A673 (cell line): ENCODE results near the gene PTX4. TPM values are rescaled to one million over a fixed set of nuclear protein-coding genes. Genes with fewer than 3 reads are reported as not detected.

ENCODE experiments used
- BruUV-seq: library from RNA; stranded (reverse); fragments of 400-500 nt; replicated peaks from 2 replicates; lab custom pipeline; 2021; lab: Mats Ljungman, UMichigan
- CTCF ChIA-PET: fragments of 300-600 bp; sonication (Branson Sonifier 250); formaldehyde crosslinking; loops from one replicate; lab custom pipeline; 2022; ENCODE audit warnings: antibody characterized with exemption; lab: Charles Lee
- POLR2A ChIA-PET: fragments of 300-600 bp; sonication (Branson Sonifier 250); formaldehyde crosslinking; loops from one replicate; lab custom pipeline; 2022; ENCODE audit warnings: antibody characterized with exemption; ENCODE audit not compliant: low non-redundant PET; lab: Charles Lee
- DNase-seq: peaks from one replicate; pipeline ENCODE4 v3.0.0-alpha.2; 2015; ENCODE audit warnings: low spot score
- H3K27ac ChIP-seq: fragments of 200-600 bp; sonication (generic); 2 replicates; pipeline ENCODE4 v1.5.1; 2016; ENCODE audit warnings: mixed run types, low read depth, mild to moderate bottlenecking, mixed read lengths, antibody characterized with exemption, low read length; ENCODE audit not compliant: poor library complexity, severe bottlenecking
- H3K27me3 ChIP-seq: fragments of 200-600 bp; sonication (generic); replicated peaks from 2 replicates; pipeline ENCODE4 v1.6.1; 2017; ENCODE audit warnings: mixed run types, low read depth, mild to moderate bottlenecking, mixed read lengths, antibody characterized with exemption, low read length; ENCODE audit not compliant: insufficient read depth, poor library complexity
- H3K36me3 ChIP-seq: fragments of 200-600 bp; sonication (generic); 2 replicates; pipeline ENCODE4 v1.6.1; 2016; ENCODE audit warnings: mixed run types, mild to moderate bottlenecking, mixed read lengths, antibody characterized with exemption, low read length; ENCODE audit not compliant: insufficient read depth, poor library complexity, severe bottlenecking
- H3K4me1 ChIP-seq: fragments of 200-600 bp; sonication (generic); 2 replicates; pipeline ENCODE4 v1.6.1; 2017; ENCODE audit warnings: mixed run types, mild to moderate bottlenecking, mixed read lengths, antibody characterized with exemption, low read length; ENCODE audit not compliant: insufficient read depth, poor library complexity, severe bottlenecking
- H3K4me3 ChIP-seq: fragments of 200-600 bp; sonication (generic); 2 replicates; pipeline ENCODE4 v1.5.1; 2016; ENCODE audit warnings: low read depth, mixed run types, mild to moderate bottlenecking, mixed read lengths, low read length; ENCODE audit not compliant: poor library complexity, severe bottlenecking
- H3K9me3 ChIP-seq: fragments of 200-600 bp; sonication (generic); 2 replicates; pipeline ENCODE4 v1.6.1; 2016; ENCODE audit warnings: mixed run types, low read depth, mild to moderate bottlenecking, mixed read lengths, antibody characterized with exemption, low read length; ENCODE audit not compliant: poor library complexity, severe bottlenecking
- CTCF ChIP-seq: fragments of 300-800, 200-600 bp; sonication (generic); conservative IDR thresholded peaks from 2 replicates; pipeline ENCODE4 v1.5.1; 2017; ENCODE audit warnings: low read depth, mild to moderate bottlenecking, antibody characterized with exemption, low read length, moderate library complexity, mixed read lengths
- EZH2 ChIP-seq: fragments of 200-600 bp; sonication (generic); IDR thresholded peaks from 2 replicates; pipeline ENCODE4 v1.6.1; 2017; ENCODE audit warnings: borderline replicate concordance, low read depth, mild to moderate bottlenecking, mixed read lengths, antibody characterized with exemption, low read length; ENCODE audit not compliant: poor library complexity, severe bottlenecking
- intact Hi-C: fragments of 100-400 bp; cut with micrococcal nuclease; formaldehyde crosslinking; loops from one replicate; pipeline ENCODE4 v1.10.0; 2022; ENCODE audit not compliant: unreplicated experiment
- total RNA-seq: library from RNA; stranded (reverse); gene quantifications from 2 replicates; pipeline ENCODE4 v1.2.3, GENCODE V29; 2021

PTX4 gene
- total RNA-seq, 1 experiment from 2014 or later = not detected

- H3K9me3 ChIP-seq = no peaks in the 10 kb centered on the region
- intact Hi-C loops = no loop called here
- POLR2A ChIA-PET = no interaction called here
- peaks cover 6% of the 10 kb centered on the region for H3K36me3 ChIP-seq
- H3K27ac ChIP-seq = no peak overlapping the region
- no peak for DNase-seq
- H3K4me1 ChIP-seq = no peaks in the 10 kb centered on the region
- no peak overlapping the region for H3K4me3 ChIP-seq
- TF ChIP-seq EZH2 (no peak), CTCF (no peak)
- H3K27me3 ChIP-seq = no peaks in the 10 kb centered on the region
- CTCF ChIA-PET = no interaction called here
- BruUV-seq = no TSS peak
Measured at GRCh38 chr16:1451702-1452392, 36.9 kb downstream of the PTX4 start.

- H3K9me3 ChIP-seq = no peaks in the 10 kb centered on the region
- ChIA-PET CTCF (no interaction called here), POLR2A (no interaction called here)
- H3K27me3 ChIP-seq = no peaks in the 10 kb centered on the region
- TF ChIP-seq CTCF (no peak), EZH2 (no peak)
- DNase-seq = no peak
- no TSS peak for BruUV-seq
- intact Hi-C loops = no loop called here
- H3K27ac ChIP-seq = no peak overlapping the region
- no peaks in the 10 kb centered on the region for H3K4me1 ChIP-seq
- H3K4me3 ChIP-seq = no peak overlapping the region
- H3K36me3 ChIP-seq = peaks cover 6% of the 10 kb centered on the region
Measured at GRCh38 chr16:1450841-1451240, 37.9 kb downstream of the PTX4 start.

GRCh38 chr16:1450218-1450617, 38.5 kb downstream of the PTX4 start:
- Histone ChIP-seq H3K9me3 (no peaks in the 10 kb centered on the region), H3K27me3 (no peaks in the 10 kb centered on the region), H3K36me3 (peaks cover 6% of the 10 kb centered on the region), H3K4me1 (no peaks in the 10 kb centered on the region), H3K4me3 (no peak overlapping the region), H3K27ac (no peak overlapping the region)
- BruUV-seq = no TSS peak
- ChIA-PET CTCF (no interaction called here), POLR2A (no interaction called here)
- no peak for TF ChIP-seq EZH2
- TF ChIP-seq CTCF = peak; percentile 28; the same call in 1 of the 2 replicates
- no peak for DNase-seq
- intact Hi-C loops = no loop called here
